ENCODE measurements around the gene KAT2A.

The KAT2A gene

GRCh38 chr17:42135151-42135550 lies 14.0 kb upstream of the KAT2A start:
- DNase-seq, result no peak

- no peak for DNase-seq
These were observed 12.4 kb upstream of the KAT2A start for GRCh38 chr17:42133461-42134041.

GRCh38 chr17:42132941-42133340 lies 11.8 kb upstream of the KAT2A start:
- peak; percentile 80 for DNase-seq

- no peak for DNase-seq
These were observed 10.8 kb upstream of the KAT2A start for GRCh38 chr17:42131981-42132432.

- DNase-seq, result no peak
These were observed 10.1 kb upstream of the KAT2A start for GRCh38 chr17:42131232-42131631.

DNA sequence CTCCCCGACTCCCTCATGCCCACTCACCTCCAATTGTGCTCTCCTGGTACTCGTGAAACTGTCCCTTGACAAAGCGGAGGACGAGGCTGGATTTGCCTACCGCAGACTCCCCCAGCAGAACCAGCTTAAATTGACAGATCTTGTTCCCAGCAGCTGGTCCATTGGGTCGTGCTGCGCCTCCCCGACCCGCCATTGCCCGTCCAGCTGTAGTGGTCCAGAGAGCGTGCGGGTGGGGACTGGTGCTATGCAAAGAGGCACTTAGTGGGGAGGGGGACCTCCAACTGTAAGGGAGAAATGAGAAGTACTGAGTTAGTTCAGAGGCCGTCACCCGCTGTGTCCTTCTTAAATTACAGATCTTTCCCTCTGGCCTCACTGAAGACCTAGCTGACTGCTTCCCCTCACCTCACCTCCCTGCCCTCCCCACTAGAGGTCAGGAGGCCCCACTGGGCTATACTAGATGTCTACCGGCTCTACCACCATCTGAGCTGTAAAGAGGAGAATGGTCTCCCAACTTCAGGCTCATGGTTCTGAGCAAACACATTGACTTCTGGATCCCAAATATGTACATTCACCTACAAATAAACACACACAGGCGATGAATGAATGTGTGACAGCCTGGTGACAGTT lies 9.3 kb upstream of the KAT2A start:
- DNase-seq, result no peak

GRCh38 chr17:42129109-42129837 lies 8.1 kb upstream of the KAT2A start:
- peak; percentile 27 for DNase-seq

DNA sequence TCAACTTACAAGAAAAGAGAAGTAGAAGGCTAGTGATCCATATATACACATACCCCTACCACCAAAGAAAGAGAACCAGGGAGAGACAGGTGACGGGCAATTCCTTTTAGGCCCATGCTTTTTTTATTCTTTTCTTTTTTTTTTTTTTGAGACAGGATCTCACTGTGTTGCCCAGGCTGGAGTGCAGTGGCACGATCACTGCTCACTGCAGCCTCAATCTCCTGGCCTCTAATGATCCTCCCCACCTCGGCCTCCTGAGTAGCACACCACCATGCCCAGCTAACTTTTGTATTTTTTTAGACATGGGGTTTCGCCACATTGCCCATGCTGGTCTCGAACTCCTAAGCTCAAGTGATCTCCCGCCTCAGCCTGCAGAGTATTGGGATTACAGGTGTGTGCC lies 6.2 kb upstream of the KAT2A start:
- no peak for DNase-seq

GRCh38 chr17:42126836-42127235 lies 5.7 kb upstream of the KAT2A start:
- DNase-seq, result no peak

GRCh38 chr17:42125565-42125964 lies 4.4 kb upstream of the KAT2A start:
- DNase-seq, result no peak

DNA sequence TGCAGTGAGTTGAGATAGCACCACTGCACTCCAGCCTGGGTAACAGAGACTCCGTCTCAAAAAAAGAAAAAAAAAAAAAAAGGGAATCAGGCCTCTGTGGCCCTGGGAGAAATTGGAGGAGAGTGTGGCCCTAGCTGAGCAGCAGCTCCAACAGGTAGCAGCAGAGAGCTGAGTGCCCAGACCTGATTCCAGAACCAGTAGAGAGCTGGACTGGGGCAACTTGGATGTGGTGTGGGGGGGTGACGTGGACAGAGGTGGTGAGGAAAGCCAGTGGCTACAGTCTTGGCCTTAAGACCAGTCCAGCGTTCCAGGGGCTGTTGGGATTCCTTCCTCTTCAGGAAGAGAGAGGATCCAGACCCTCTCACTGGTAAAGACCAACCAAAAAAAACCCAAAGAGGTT lies 3.1 kb upstream of the KAT2A start:
- DNase-seq, result no peak

DNA sequence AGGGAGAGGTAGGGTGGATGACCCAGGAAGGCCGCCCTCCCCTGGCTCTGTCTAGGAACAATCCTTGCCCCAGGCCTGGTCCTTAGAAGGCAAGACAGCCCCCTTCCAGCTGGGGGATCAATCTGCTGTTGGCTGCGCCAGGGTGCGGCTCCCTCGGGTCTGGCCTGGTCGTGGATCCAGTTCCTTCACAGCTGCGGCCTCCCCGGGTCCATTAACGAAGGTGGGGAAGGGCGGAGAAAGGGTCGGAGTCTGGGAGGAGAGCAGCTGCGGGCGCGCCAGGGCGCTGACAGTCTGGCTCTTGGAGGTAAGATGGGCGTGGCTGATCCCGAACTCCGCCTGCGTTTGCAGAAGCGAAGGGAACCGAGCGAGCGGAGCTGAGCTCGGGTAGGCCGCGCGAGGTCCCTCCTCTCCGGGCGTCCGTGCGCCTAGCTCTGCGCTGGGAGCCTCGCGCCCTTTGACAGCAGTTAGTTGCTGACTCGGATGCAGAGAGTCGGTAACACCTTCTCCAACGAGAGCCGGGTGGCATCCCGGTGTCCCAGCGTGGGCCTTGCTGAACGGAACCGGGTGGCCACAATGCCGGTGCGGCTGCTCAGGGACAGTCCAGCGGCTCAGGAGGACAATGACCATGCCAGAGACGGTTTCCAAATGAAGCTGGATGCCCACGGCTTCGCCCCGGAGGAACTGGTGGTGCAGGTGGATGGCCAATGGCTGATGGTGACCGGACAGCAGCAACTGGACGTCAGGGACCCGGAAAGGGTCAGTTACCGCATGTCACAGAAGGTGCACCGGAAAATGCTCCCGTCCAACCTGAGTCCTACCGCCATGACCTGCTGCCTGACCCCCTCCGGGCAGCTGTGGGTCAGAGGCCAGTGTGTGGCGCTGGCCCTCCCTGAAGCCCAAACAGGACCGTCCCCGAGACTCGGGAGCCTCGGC lies 1.5 kb upstream of the KAT2A start, which contains the start of gene HSPB9:
TSS of gene HSPB9 (plus strand) at position 434 of the 933 bp plus-strand sequence. CDS start at position 481, 47 bp downstream.
- DNase-seq, result no peak

- no peak for DNase-seq
These were observed 902 bp downstream of the KAT2A start for GRCh38 chr17:42120161-42120769.

- no peak for DNase-seq
These were observed 1.9 kb downstream of the KAT2A start for GRCh38 chr17:42119301-42119700.

DNA sequence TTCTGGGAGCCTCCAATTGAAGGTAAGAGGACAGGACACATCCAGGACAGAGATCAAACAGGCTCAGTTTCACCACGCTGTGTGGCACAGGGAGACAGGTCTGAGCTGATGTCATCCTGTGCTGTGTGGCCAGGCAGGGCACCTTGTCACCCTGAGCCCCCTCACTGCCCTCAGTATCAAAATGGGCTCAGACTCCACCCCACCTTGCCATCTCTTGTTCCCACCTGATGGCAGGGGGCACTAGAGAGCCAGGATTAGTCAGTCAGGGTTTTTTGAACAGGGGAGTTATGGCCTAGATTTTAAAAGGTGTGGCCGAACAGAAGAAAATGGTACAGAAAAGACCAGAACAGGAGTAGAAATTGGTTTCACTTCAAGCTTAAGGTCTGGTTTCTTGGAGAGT lies 2.6 kb downstream of the KAT2A start:
- DNase-seq, result no peak

DNA sequence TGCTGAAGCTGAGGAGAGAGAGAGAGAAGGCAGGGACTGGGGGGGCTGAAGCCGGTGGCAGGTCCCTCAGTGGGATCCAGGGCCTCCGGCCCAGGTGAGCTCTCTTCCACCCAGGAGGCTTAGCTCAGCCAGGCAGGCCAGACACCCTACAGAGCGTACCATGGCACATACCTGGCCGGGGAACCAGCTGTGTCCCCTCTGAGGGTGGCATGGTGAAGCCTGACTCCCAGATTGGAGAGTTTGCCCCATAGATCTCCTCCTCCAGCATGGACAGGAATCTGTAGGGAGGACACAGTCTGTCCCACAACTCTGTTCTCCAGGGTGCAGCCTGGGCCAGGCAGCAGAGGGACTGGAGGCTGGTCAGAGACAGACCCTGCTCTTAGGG lies 3.0 kb downstream of the KAT2A start:
- DNase-seq, result no peak

- no peak for DNase-seq
These were observed 3.6 kb downstream of the KAT2A start for GRCh38 chr17:42117397-42118125.

DNA sequence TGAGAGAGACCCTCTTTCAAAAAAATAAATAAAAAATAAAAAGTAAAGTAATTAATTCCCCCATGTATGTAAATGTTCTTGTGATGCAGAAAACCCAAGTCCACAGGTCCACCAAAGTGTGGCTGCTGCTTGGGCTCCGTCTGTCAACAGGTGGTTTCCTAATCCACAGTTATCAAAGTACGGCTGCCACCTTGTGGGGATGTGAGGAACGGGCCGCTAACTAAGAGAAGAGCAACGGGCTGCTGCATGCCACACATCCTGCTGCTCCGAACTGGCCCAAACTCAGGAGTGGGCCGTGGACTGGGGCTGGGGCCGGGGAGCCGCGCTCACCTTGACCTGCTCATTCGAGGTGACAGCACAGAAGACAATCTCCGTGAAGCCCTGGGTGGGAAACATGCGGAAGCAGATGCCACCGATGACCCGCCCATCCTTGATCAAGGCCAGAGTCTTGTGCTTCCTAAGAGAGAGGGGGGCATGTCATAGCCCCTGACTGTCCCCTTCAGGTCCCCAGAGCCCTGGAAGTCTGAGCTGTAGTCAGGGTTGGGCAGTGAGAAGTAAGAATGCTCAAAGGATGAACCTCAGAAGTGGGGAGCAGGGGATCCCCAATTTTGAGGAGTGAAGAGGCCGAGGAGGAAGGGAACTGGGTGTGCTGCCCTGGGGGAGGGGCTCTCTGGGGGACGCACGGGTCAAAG lies 4.3 kb downstream of the KAT2A start:
- peak; percentile 78 for DNase-seq

- DNase-seq, result no peak
These were observed 7.0 kb downstream of the KAT2A start for GRCh38 chr17:42114118-42114517.

DNA sequence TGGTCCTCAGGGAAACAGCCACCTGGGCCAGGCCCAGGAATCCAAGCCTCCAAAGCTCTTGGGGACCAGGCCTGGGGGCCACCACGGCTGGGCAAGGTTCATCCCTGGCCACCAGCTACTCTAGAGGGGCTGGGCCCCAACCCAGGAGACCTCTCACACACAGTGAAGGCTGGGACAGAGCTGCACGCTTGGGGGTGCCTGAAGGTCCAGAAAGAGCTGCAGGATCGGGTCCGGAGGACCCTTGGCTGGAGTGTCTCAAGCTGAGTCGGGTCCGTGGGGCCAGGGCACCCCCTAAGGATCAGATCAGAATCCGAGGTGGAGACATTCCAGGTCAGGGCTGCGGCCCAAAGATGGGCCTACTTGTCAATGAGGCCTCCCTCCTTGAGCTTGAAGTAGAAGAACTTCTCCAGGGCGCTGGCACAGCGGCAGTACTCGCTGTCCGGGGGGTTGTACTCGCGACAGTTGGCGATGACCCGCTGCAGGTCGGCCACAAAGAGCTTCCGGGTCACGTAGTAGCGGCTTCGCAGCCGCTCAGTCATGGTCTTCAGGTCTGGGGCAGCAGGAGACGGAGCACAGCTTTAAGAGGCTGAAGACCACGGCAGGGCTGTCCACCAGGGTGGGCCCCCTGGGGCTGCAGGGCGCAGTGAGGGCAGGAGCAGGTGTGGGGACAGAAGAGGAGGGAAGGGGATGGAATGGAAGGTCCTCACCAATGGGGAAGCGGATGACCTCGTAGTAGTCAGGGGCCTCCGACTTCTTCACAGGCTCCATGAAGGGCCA lies 7.7 kb downstream of the KAT2A start:
- DNase-seq, result no peak
